Loucy (cell line): ENCODE measurements around the gene PPP1R16B.

Experiments used
- H2AFZ ChIP-seq: fragments of 200-600 bp; sonication (generic); 2 replicates; pipeline ENCODE4 v1.6.0; 2016; ENCODE audit warnings: antibody characterized with exemption, mild to moderate bottlenecking, low read length, moderate library complexity
- H3F3A ChIP-seq: fragments of 200-600 bp; 2 replicates; pipeline ENCODE4 v1.6.0; 2016; ENCODE audit warnings: antibody characterized with exemption, low read depth, mild to moderate bottlenecking
- H3K27me3 ChIP-seq: fragments of 200-600 bp; sonication (generic); 2 replicates; pipeline ENCODE4 v1.6.1; 2014; ENCODE audit warnings: low read length, mild to moderate bottlenecking; ENCODE audit not compliant: insufficient read depth, poor library complexity, severe bottlenecking
- H3K36me3 ChIP-seq: fragments of 200-600 bp; sonication (generic); 2 replicates; pipeline ENCODE4 v1.6.1; 2016; ENCODE audit warnings: low read length; ENCODE audit not compliant: insufficient read depth
- H3K4me1 ChIP-seq: fragments of 200-600 bp; sonication (generic); 2 replicates; pipeline ENCODE4 v1.5.1; 2014; ENCODE audit warnings: low read length, mild to moderate bottlenecking; ENCODE audit not compliant: insufficient read depth, poor library complexity, severe bottlenecking
- H3K4me2 ChIP-seq: fragments of 200-600 bp; sonication (generic); 2 replicates; pipeline ENCODE4 v1.6.0; 2014; ENCODE audit warnings: antibody characterized with exemption, low read length, low read depth, mild to moderate bottlenecking; ENCODE audit not compliant: poor library complexity, severe bottlenecking
- H3K4me3 ChIP-seq: fragments of 200-600 bp; sonication (generic); 2 replicates; pipeline ENCODE4 v1.5.1; 2014; ENCODE audit warnings: low read length, mild to moderate bottlenecking, mixed read lengths; ENCODE audit not compliant: poor library complexity, severe bottlenecking
- H3K79me2 ChIP-seq: fragments of 200-600 bp; sonication (generic); 2 replicates; pipeline ENCODE4 v1.6.1; 2014; ENCODE audit warnings: low read length; ENCODE audit not compliant: insufficient read depth
- H3K9ac ChIP-seq: fragments of 200-600 bp; sonication (generic); 2 replicates; pipeline ENCODE4 v1.6.0; 2014; ENCODE audit warnings: mild to moderate bottlenecking, low read depth, low read length, moderate library complexity; ENCODE audit not compliant: poor library complexity, severe bottlenecking
- H3K9me2 ChIP-seq: fragments of 200-600 bp; sonication (generic); replicated peaks from 2 replicates; pipeline ENCODE4 v1.6.1; 2016; ENCODE audit warnings: low read depth, low read length, mixed read lengths
- H3K9me3 ChIP-seq: fragments of 200-600 bp; sonication (generic); 2 replicates; pipeline ENCODE4 v1.6.1; 2014; ENCODE audit warnings: mild to moderate bottlenecking, antibody characterized with exemption, low read length, low read depth; ENCODE audit not compliant: insufficient read depth
- H4K20me1 ChIP-seq: fragments of 200-600 bp; sonication (generic); 2 replicates; pipeline ENCODE4 v1.6.0; 2014; ENCODE audit warnings: antibody characterized with exemption, low read length, mild to moderate bottlenecking; ENCODE audit not compliant: insufficient read depth, poor library complexity, severe bottlenecking
- CTCF ChIP-seq: fragments of 200-600 bp; sonication (generic); conservative IDR thresholded peaks from 2 replicates; pipeline ENCODE4 v1.5.1; 2014; ENCODE audit warnings: mild to moderate bottlenecking, antibody characterized with exemption, low read length
- EZH2phosphoT487 ChIP-seq: fragments of 200-600 bp; IDR thresholded peaks from 2 replicates; pipeline ENCODE4 v1.6.1; 2018; ENCODE audit warnings: antibody characterized with exemption, mild to moderate bottlenecking, moderate library complexity, borderline replicate concordance

Gene PPP1R16B

GRCh38 chr20:38961530-38962043 lies 156.1 kb downstream of the PPP1R16B start:
- Histone ChIP-seq H3K27me3 (no peaks in the 10 kb centered on the region), H3K4me2 (peak overlapping the region; percentile 80)

GRCh38 chr20:38962044-38962927 lies 156.8 kb downstream of the PPP1R16B start, which contains the start of gene DHX35:
DHX35 (plus strand) TSS chr20:38962344; CDS start chr20:38962368, 24 bp downstream.
- H3K9me3 ChIP-seq: no peaks in the 10 kb centered on the region
- H3K27me3 ChIP-seq: no peaks in the 10 kb centered on the region
- H3K36me3 ChIP-seq: no peaks in the 10 kb centered on the region
- peaks cover 8% of the 10 kb centered on the region; the same call in 1 of the 2 replicates for H3F3A ChIP-seq
- peak within 1 kb of the TSS; percentile 89 for H3K4me2 ChIP-seq
- TF ChIP-seq CTCF (peak; percentile 40), EZH2phosphoT487 (no peak)
- peak within 1 kb of the TSS; percentile 94 for H3K4me3 ChIP-seq
- no peaks in the 10 kb centered on the region for H3K9me2 ChIP-seq
- H3K79me2 ChIP-seq: peaks cover 47% of the 10 kb centered on the region
- peak within 1 kb of the TSS; percentile 86 for H3K9ac ChIP-seq
- H3K4me1 ChIP-seq: peaks cover 26% of the 10 kb centered on the region
- H2AFZ ChIP-seq: peak within 1 kb of the TSS; percentile 93
- H4K20me1 ChIP-seq: no peaks in the 10 kb centered on the region

More at GRCh38 chr20:38961530-38962043, 156.1 kb downstream of the PPP1R16B start:
- peak overlapping the region; percentile 86 for H3K9ac ChIP-seq
- H3K9me3 ChIP-seq: no peaks in the 10 kb centered on the region
- H3K79me2 ChIP-seq: peaks cover 42% of the 10 kb centered on the region
- H2AFZ ChIP-seq: peak overlapping the region; percentile 93
- peaks cover 26% of the 10 kb centered on the region for H3K4me1 ChIP-seq
- no peaks in the 10 kb centered on the region for H3K36me3 ChIP-seq
- no peaks in the 10 kb centered on the region for H3K9me2 ChIP-seq
- no peak for TF ChIP-seq CTCF
- TF ChIP-seq EZH2phosphoT487: no peak
- peak overlapping the region; percentile 94 for H3K4me3 ChIP-seq
- H3F3A ChIP-seq: peaks cover 9% of the 10 kb centered on the region; the same call in 1 of the 2 replicates
- H4K20me1 ChIP-seq: no peaks in the 10 kb centered on the region

GRCh38 chr20:38962928-38963401 lies 157.5 kb downstream of the PPP1R16B start:
- H2AFZ ChIP-seq: peak overlapping the region; percentile 90
- 0 out of 2 replicates have a peak, but pooled peaks have one; percentile 14 for TF ChIP-seq CTCF
- TF ChIP-seq EZH2phosphoT487: no peak
- H3K79me2 ChIP-seq: peaks cover 53% of the 10 kb centered on the region
- no peaks in the 10 kb centered on the region for H3K9me3 ChIP-seq
- peaks cover 26% of the 10 kb centered on the region for H3K4me1 ChIP-seq
- no peaks in the 10 kb centered on the region for H3K27me3 ChIP-seq
- H3K4me3 ChIP-seq: peak overlapping the region; percentile 94
- H3K36me3 ChIP-seq: no peaks in the 10 kb centered on the region
- peak overlapping the region; percentile 86 for H3K9ac ChIP-seq
- H4K20me1 ChIP-seq: no peaks in the 10 kb centered on the region
- no peaks in the 10 kb centered on the region for H3K9me2 ChIP-seq
- peak overlapping the region; percentile 89 for H3K4me2 ChIP-seq
- H3F3A ChIP-seq: peaks cover 3% of the 10 kb centered on the region; the same call in 1 of the 2 replicates
